ENCODE measurements around the gene SORBS1. TPM values are rescaled to one million over a fixed set of nuclear protein-coding genes. Genes with fewer than 3 reads are reported as not detected.
A peak's percentile ranks its signal among the peaks of the same experiment; 100 is the strongest.

SORBS1 gene
- total and polyA plus RNA-seq, 2 donors (not counting 1 experiment from before 2014, with no cell fraction given): 0.21 to 1.5 TPM

GRCh38 chr10:95289921-95290421 lies 271.2 kb downstream of the SORBS1 start:
- H3K9me3 Mint-ChIP-seq (ENCODE audit: insufficient read depth): no peaks in the 10 kb centered on the region
- Histone ChIP-seq H3K4me3 (ENCODE audit: control extremely low read depth in 1 of 5, extremely low read depth in 1 of 5, insufficient read depth in 1 of 5, low read depth in 2 of 5, low read length in 4 of 5) (peak overlapping the region; percentile 36 to 94 (median 91)), H2AFZ (ENCODE audit: insufficient read depth, low read depth, low read length, poor library complexity, severe bottlenecking) (no peak overlapping the region), H3K27me3 (replicated peaks in 1 of 4; ENCODE audit: control extremely low read depth in 1 of 4, control insufficient read depth in 3 of 4, insufficient read depth in 4 of 4, low read length in 3 of 4) (no peaks in the 10 kb centered on the region), H3K27ac (ENCODE audit: low read length in 2 of 2) (peak overlapping the region; percentile 89), H3K36me3 (replicated peaks in 1 of 2; ENCODE audit: control extremely low read depth in 1 of 2, control insufficient read depth in 1 of 2, extremely low read depth in 1 of 2, insufficient read depth in 2 of 2, low read length in 1 of 2) (peaks cover 0 to 5% of the 10 kb centered on the region in 2 experiments), H3K4me2 (replicated peaks; ENCODE audit: low read depth, low read length, poor library complexity, severe bottlenecking) (peak overlapping the region; percentile 88), H3K4me1 (ENCODE audit: control insufficient read depth in 2 of 2, insufficient read depth in 2 of 2, low read length in 2 of 2) (peaks cover 85 to 87% of the 10 kb centered on the region in 2 donors), H4K20me1 (ENCODE audit: control insufficient read depth, insufficient read depth, low read length, poor library complexity, severe bottlenecking) (peaks cover 33% of the 10 kb centered on the region), H3K79me2 (ENCODE audit: control insufficient read depth, insufficient read depth, low read length) (peaks cover 77% of the 10 kb centered on the region), H3K9ac (ENCODE audit: low read length) (peak overlapping the region; percentile 94), H3K9me3 (ENCODE audit: control extremely low read depth in 1 of 3, control insufficient read depth in 2 of 3, insufficient read depth in 1 of 3, low read length in 2 of 3) (no peaks in the 10 kb centered on the region)
- H3K4me1 Mint-ChIP-seq: peaks cover 83% of the 10 kb centered on the region
- POLR2A ChIA-PET: interaction anchor here (0.7 kb wide), 1 partner anchor 15 kb away, joined by 3 read pairs; no protein-coding TSS in a partner anchor
- no peak for ATAC-seq (ENCODE audit: low read depth)
- TF ChIP-seq EZH2 (IDR thresholded peaks at IDR 0.05; ENCODE audit: borderline replicate concordance, insufficient read depth, low read depth, low read length, poor library complexity, severe bottlenecking) (no peak), CTCF (IDR thresholded peaks at IDR 0.05) (no peak)
- intact Hi-C loops (cut with micrococcal nuclease): loop anchor here (2.0 to 10.0 kb wide), 4 partner anchors 23 to 455 kb away; no protein-coding TSS in a partner anchor
- CTCF ChIA-PET: interaction anchor here (1.0 to 6.3 kb wide), 8 partner anchors 11 to 140 kb away, joined by 3 to 40 read pairs (median 6); no protein-coding TSS in a partner anchor
- no peak for DNase-seq
- H3K4me3 Mint-ChIP-seq: peak overlapping the region; percentile 93
- H3K27ac Mint-ChIP-seq: peak overlapping the region; percentile 95
- WGBS (ENCODE audit: insufficient coverage): 91% methylated on average over 4 of the region's 14 CpGs
- no peaks in the 10 kb centered on the region for H3K27me3 Mint-ChIP-seq
